ENCODE measurements around the gene MEF2C.

The MEF2C gene

GRCh38 chr5:88696466-88696865 lies 186.5 kb downstream of the MEF2C start:
- H3K9ac ChIP-seq (ENCODE audit: low read length), result no peak overlapping the region
- peaks cover 28% of the 10 kb centered on the region for H3K4me1 ChIP-seq (ENCODE audit: control insufficient read depth, low read depth, low read length)
- no peak overlapping the region for H3K4me3 ChIP-seq (ENCODE audit: low read length)
- no peaks in the 10 kb centered on the region for H3K9me3 ChIP-seq (ENCODE audit: control insufficient read depth, low read depth, low read length)
- H3K27ac ChIP-seq (ENCODE audit: low read length), result no peak overlapping the region
- H3K27me3 ChIP-seq (ENCODE audit: control insufficient read depth, insufficient read depth, low read length), result peaks cover 73% of the 10 kb centered on the region
- H3K36me3 ChIP-seq (ENCODE audit: control insufficient read depth, low read depth, low read length), result no peaks in the 10 kb centered on the region

- H3K4me1 ChIP-seq (ENCODE audit: control insufficient read depth, low read depth, low read length), result peaks cover 32% of the 10 kb centered on the region
- no peak overlapping the region for H3K27ac ChIP-seq (ENCODE audit: low read length)
- H3K36me3 ChIP-seq (ENCODE audit: control insufficient read depth, low read depth, low read length), result no peaks in the 10 kb centered on the region
- no peaks in the 10 kb centered on the region for H3K9me3 ChIP-seq (ENCODE audit: control insufficient read depth, low read depth, low read length)
- H3K9ac ChIP-seq (ENCODE audit: low read length), result no peak overlapping the region
- H3K4me3 ChIP-seq (ENCODE audit: low read length), result no peak overlapping the region
- peaks cover 79% of the 10 kb centered on the region for H3K27me3 ChIP-seq (ENCODE audit: control insufficient read depth, insufficient read depth, low read length)
These were observed 187.1 kb downstream of the MEF2C start for GRCh38 chr5:88695931-88696330.

GRCh38 chr5:88695232-88695631 lies 187.8 kb downstream of the MEF2C start:
- Histone ChIP-seq H3K4me1 (ENCODE audit: control insufficient read depth, low read depth, low read length) (peaks cover 32% of the 10 kb centered on the region), H3K36me3 (ENCODE audit: control insufficient read depth, low read depth, low read length) (no peaks in the 10 kb centered on the region), H3K27me3 (ENCODE audit: control insufficient read depth, insufficient read depth, low read length) (peaks cover 86% of the 10 kb centered on the region), H3K9me3 (ENCODE audit: control insufficient read depth, low read depth, low read length) (no peaks in the 10 kb centered on the region), H3K9ac (ENCODE audit: low read length) (no peak overlapping the region), H3K4me3 (ENCODE audit: low read length) (no peak overlapping the region), H3K27ac (ENCODE audit: low read length) (no peak overlapping the region)

- Histone ChIP-seq H3K9me3 (ENCODE audit: control insufficient read depth, low read depth, low read length) (no peaks in the 10 kb centered on the region), H3K27me3 (ENCODE audit: control insufficient read depth, insufficient read depth, low read length) (peaks cover 96% of the 10 kb centered on the region)
These were observed 188.8 kb downstream of the MEF2C start for GRCh38 chr5:88694023-88694679.

GRCh38 chr5:88693071-88693932 lies 189.7 kb downstream of the MEF2C start:
- peaks cover 49% of the 10 kb centered on the region for H3K4me1 ChIP-seq (ENCODE audit: control insufficient read depth, low read depth, low read length)

More at GRCh38 chr5:88694023-88694679, 188.8 kb downstream of the MEF2C start:
- peaks cover 41% of the 10 kb centered on the region for H3K4me1 ChIP-seq (ENCODE audit: control insufficient read depth, low read depth, low read length)
- no peaks in the 10 kb centered on the region for H3K36me3 ChIP-seq (ENCODE audit: control insufficient read depth, low read depth, low read length)
- H3K9ac ChIP-seq (ENCODE audit: low read length), result no peak overlapping the region
- H3K4me3 ChIP-seq (ENCODE audit: low read length), result peak overlapping the region; percentile 40
- no peak overlapping the region for H3K27ac ChIP-seq (ENCODE audit: low read length)

GRCh38 chr5:88691945-88692868 lies 190.8 kb downstream of the MEF2C start:
- Histone ChIP-seq H3K27me3 (ENCODE audit: control insufficient read depth, insufficient read depth, low read length) (peaks cover 97% of the 10 kb centered on the region), H3K36me3 (ENCODE audit: control insufficient read depth, low read depth, low read length) (no peaks in the 10 kb centered on the region), H3K4me1 (ENCODE audit: control insufficient read depth, low read depth, low read length) (peaks cover 49% of the 10 kb centered on the region), H3K4me3 (ENCODE audit: low read length) (peak overlapping the region; percentile 50), H3K9me3 (ENCODE audit: control insufficient read depth, low read depth, low read length) (no peaks in the 10 kb centered on the region), H3K9ac (ENCODE audit: low read length) (no peak overlapping the region), H3K27ac (ENCODE audit: low read length) (no peak overlapping the region)

More at GRCh38 chr5:88693071-88693932, 189.7 kb downstream of the MEF2C start:
- peaks cover 97% of the 10 kb centered on the region for H3K27me3 ChIP-seq (ENCODE audit: control insufficient read depth, insufficient read depth, low read length)
- H3K27ac ChIP-seq (ENCODE audit: low read length), result no peak overlapping the region
- H3K9ac ChIP-seq (ENCODE audit: low read length), result no peak overlapping the region
- peak overlapping the region; percentile 40 for H3K4me3 ChIP-seq (ENCODE audit: low read length)
- no peaks in the 10 kb centered on the region for H3K9me3 ChIP-seq (ENCODE audit: control insufficient read depth, low read depth, low read length)
- no peaks in the 10 kb centered on the region for H3K36me3 ChIP-seq (ENCODE audit: control insufficient read depth, low read depth, low read length)

GRCh38 chr5:88691230-88691582 lies 191.8 kb downstream of the MEF2C start:
- peaks cover 45% of the 10 kb centered on the region for H3K4me1 ChIP-seq (ENCODE audit: control insufficient read depth, low read depth, low read length)

GRCh38 chr5:88690409-88691229 lies 192.4 kb downstream of the MEF2C start:
- Histone ChIP-seq H3K36me3 (ENCODE audit: control insufficient read depth, low read depth, low read length) (no peaks in the 10 kb centered on the region), H3K9me3 (ENCODE audit: control insufficient read depth, low read depth, low read length) (no peaks in the 10 kb centered on the region), H3K9ac (ENCODE audit: low read length) (no peak overlapping the region), H3K27ac (ENCODE audit: low read length) (no peak overlapping the region), H3K4me3 (ENCODE audit: low read length) (no peak overlapping the region), H3K4me1 (ENCODE audit: control insufficient read depth, low read depth, low read length) (peaks cover 43% of the 10 kb centered on the region), H3K27me3 (ENCODE audit: control insufficient read depth, insufficient read depth, low read length) (peaks cover 100% of the 10 kb centered on the region)

More at GRCh38 chr5:88691230-88691582, 191.8 kb downstream of the MEF2C start:
- Histone ChIP-seq H3K36me3 (ENCODE audit: control insufficient read depth, low read depth, low read length) (no peaks in the 10 kb centered on the region), H3K9me3 (ENCODE audit: control insufficient read depth, low read depth, low read length) (no peaks in the 10 kb centered on the region), H3K27ac (ENCODE audit: low read length) (no peak overlapping the region), H3K27me3 (ENCODE audit: control insufficient read depth, insufficient read depth, low read length) (peaks cover 100% of the 10 kb centered on the region), H3K4me3 (ENCODE audit: low read length) (no peak overlapping the region), H3K9ac (ENCODE audit: low read length) (no peak overlapping the region)

- Histone ChIP-seq H3K9ac (ENCODE audit: low read length) (no peak overlapping the region), H3K27ac (ENCODE audit: low read length) (no peak overlapping the region), H3K4me3 (ENCODE audit: low read length) (peak overlapping the region; percentile 40), H3K4me1 (ENCODE audit: control insufficient read depth, low read depth, low read length) (peaks cover 45% of the 10 kb centered on the region), H3K9me3 (ENCODE audit: control insufficient read depth, low read depth, low read length) (no peaks in the 10 kb centered on the region), H3K27me3 (ENCODE audit: control insufficient read depth, insufficient read depth, low read length) (peaks cover 100% of the 10 kb centered on the region), H3K36me3 (ENCODE audit: control insufficient read depth, low read depth, low read length) (no peaks in the 10 kb centered on the region)
These were observed 193.1 kb downstream of the MEF2C start for GRCh38 chr5:88689668-88690408.

GRCh38 chr5:88688984-88689667 lies 193.9 kb downstream of the MEF2C start:
- Histone ChIP-seq H3K36me3 (ENCODE audit: control insufficient read depth, low read depth, low read length) (no peaks in the 10 kb centered on the region), H3K27me3 (ENCODE audit: control insufficient read depth, insufficient read depth, low read length) (peaks cover 100% of the 10 kb centered on the region), H3K4me3 (ENCODE audit: low read length) (peak overlapping the region; percentile 40), H3K9me3 (ENCODE audit: control insufficient read depth, low read depth, low read length) (no peaks in the 10 kb centered on the region), H3K27ac (ENCODE audit: low read length) (no peak overlapping the region), H3K4me1 (ENCODE audit: control insufficient read depth, low read depth, low read length) (peaks cover 45% of the 10 kb centered on the region), H3K9ac (ENCODE audit: low read length) (no peak overlapping the region)

All from iPS-18a (cell line).